GM18508 (cell line): ENCODE data around the gene OOSP4B.
"Not testable (repeated sequence)": the region's sequence is repeated elsewhere in the genome, so short reads cannot be mapped to it uniquely, and the experiment has no call there.

Experiments used
- ATAC-seq: cut with Tn5 transposase; IDR thresholded peaks from one replicate; pipeline ENCODE4 v1.9.1; 2021; ENCODE audit warnings: moderate number of reproducible peaks; ENCODE audit not compliant: insufficient read depth, unreplicated experiment

Gene OOSP4B

DNA sequence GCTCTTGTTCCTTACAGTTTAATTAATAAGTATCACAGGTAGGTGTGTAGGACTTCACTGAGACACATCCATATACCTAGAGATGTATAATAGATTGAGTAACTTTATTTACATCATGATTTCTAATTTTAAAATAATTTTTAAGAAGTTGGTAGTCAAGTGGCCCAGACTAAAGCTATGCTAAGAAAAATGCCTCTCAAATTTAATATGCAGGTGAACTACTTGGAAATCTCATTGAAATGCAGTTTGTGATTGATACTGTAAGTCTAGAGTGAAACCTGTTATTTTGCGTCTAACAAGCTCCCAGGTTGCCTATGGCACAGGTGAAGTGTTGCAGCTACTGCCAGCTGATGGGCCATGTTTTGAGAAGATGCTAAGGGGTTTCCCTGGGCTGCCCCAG is at the start of gene OOSP4B:
Gene OOSP4B (plus strand): TSS at position 301 of the 400 bp plus-strand sequence.
- ATAC-seq, result no peak

DNA sequence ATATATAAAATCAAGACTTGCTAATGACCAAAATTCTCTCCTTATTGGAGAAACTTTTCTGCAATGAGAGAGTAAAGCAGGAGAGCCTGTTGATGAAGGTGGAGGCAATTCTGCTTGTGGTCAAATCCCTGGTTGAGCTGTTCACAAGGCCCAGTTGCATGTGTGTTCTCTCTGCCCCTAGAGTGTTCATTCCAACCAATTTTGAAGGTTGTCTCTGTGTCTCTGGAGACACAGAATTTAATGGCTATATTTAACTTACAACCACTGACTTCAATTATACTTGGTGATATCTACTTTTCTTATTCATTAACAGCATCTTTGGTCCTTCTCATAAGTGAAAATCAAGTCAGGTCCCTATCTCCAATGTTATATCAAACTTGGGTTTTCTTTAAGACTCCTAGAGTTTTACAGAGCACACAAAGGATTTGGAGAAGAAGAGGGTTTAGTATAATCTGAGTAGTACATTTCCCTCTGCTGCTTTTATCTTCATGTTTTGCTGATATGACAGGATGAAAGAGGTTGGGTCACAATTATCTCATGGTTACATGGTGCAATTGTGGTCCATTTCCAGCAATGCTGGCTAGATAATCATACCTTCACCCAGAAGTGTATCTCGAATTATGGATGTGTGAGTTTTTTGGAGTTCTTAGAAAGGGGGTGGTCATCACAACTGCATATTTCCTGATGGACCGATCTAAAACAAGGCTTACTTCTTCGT is 49.1 kb upstream of the OOSP4B start:
- ATAC-seq, result no peak

DNA sequence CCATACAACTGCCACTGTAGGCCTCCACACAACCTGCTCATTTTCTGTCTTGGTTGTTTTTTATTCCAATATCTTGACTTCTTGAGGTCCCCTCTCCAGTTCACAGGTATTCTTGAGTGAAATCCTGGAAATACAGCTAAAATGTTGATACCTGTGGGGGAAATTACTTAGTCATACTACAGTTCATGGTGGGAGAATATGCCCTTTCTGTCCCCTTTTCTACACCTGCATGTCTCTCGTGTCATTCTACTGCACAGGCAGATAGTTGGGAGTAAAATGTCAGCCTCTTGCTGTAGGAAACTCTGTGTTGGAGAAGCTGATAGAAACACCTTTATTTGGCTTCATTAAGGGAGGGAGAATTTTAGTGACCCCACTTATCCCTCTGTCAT is 48.6 kb upstream of the OOSP4B start:
- ATAC-seq, result no peak

DNA sequence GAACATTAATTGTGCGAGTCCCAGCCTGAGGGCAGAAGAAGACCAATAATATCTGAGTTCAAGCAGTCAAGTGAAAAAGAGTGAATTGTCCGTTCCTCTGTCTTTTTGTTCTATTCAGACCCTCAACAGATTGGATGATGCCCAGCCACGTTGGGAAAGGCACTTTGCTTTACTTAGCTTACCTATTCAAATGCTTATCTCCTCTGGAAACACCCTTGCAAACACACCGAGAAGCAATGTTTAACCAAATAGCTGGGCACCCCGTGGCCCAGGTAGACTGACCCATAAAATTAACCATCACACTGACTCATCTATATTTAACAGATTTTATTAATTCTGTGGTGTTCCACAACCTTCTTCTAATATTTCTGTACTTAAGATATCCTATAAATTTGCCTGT is 43.9 kb upstream of the OOSP4B start:
- no peak for ATAC-seq

- ATAC-seq, result no peak
These were observed 35.7 kb upstream of the OOSP4B start for GRCh38 chr11:59981106-59981770.

DNA sequence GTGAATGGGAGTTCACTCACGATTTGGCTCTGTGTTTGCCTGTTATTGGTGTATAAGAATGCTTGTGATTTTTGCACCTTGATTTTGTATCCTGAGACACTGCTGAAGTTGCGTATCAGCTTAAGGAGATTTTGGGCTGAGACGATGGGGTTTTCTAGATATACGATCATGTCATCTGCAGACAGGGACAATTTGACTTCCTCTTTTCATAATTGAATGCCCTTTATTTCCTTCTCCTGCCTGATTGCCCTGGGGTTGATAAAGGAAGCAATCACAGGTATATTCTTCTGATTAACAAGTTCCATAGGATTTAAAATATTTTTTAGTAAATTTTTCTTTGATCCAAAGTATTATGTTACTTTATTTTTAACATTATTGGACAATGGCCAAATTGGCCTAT is 34.9 kb upstream of the OOSP4B start:
- not testable (repeated sequence) for ATAC-seq

DNA sequence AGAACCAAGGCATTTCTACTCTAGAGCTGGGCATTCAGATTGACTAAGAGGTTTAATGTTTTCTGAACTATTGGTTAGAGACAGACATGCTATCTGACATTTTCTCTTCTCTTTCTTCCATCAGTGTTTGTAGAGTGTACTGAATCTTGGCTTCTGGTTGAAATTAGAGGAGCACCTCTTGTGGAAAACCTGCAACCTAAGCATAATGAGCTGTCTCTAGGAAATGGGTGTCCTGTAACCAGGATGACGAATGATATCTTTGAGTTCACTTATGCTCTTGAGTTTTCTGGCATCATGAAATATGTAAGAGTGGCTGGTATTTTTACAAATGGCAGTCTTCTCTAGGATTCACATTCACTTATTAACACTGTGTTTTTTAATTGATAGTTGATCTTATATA is 33.8 kb upstream of the OOSP4B start:
- no peak for ATAC-seq

GRCh38 chr11:59984368-59984767 is 32.6 kb upstream of the OOSP4B start:
- no peak for ATAC-seq

GRCh38 chr11:59990421-59990820 is 26.6 kb upstream of the OOSP4B start:
- no peak for ATAC-seq

GRCh38 chr11:59992425-59992824 is 24.6 kb upstream of the OOSP4B start:
- ATAC-seq, result no peak

DNA sequence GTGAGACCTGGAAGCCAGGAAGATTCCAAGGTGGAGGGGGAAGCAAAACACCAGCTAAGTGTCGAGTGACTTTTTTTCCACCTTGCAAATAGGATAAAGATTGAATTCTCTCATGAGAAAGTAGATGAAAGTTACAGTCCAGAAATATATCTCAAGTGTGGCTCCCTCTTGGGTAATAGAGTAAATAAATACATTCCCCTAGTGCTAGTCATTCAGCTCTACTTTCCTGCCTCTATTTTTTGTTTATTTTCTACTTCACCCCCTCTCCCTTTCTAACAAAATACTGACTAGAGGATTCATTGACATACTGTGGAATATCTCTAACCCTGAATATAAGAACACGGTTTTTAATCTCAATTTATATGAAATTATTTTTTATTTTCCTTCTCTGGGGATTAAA is 19.2 kb upstream of the OOSP4B start:
- ATAC-seq, result no peak

DNA sequence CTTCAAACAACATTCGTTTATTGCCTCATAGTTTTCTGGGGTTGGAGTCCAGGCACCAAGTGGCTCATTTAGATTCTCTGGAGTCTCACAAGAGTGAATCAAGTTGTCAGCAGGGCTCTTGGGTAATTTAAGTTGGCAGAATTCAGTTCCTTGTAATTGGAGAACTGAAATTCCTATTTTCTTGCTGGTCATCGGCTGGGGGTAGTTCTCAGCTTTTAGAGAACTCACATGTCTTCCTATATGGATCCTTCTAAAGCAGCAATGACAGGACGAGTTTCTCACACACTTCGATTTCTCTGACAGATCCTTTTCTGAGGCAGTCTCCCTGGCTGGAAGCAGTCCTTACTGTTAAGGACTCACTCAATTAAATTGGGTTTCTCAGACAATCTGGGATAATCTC is 17.3 kb upstream of the OOSP4B start:
- no peak for ATAC-seq

- ATAC-seq, result no peak
These were observed 13.3 kb upstream of the OOSP4B start for GRCh38 chr11:60003729-60004128.

GRCh38 chr11:60005360-60005759 is 11.6 kb upstream of the OOSP4B start:
- ATAC-seq, result no peak

DNA sequence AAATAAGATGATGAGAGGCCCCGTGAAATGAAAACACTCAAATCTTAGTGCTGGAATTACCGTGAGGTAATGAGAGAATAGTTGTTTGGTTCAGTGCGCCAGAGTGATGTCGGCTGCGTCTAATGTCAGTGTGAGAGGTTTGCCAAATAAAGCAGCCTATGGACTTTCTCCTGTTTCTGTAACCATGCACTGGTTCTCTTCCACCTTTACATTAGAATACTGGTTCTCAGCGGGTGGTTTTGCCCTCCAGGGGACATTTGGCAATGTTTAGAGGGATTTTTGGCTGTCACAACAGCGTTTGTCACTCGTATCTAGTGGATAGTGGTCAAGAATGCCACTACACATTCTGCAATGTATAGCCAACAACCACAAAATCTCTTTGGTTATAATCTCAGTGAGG is 1.1 kb downstream of the OOSP4B start:
- ATAC-seq, result no peak

DNA sequence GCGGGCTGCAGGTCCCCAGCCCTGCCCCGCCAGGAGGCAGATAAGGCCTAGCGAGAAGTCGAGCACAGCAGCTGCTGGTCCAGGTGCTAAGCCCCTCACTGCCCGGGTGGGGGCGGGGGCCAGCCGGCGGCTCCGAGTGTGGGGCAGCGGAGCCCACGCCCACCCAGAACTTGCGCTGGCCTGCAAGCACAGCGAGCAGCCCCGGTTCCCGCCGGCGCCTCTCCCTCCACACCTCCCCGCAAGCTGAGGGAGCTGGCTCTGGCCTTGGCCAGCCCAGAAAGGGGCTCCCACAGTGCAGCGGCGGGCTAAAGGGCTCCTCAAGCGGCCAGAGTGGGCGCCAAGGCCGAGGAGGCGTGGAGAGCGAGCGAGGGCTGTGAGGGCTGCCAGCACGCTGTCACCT is 3.4 kb downstream of the OOSP4B start:
- ATAC-seq, result not testable (repeated sequence)

DNA sequence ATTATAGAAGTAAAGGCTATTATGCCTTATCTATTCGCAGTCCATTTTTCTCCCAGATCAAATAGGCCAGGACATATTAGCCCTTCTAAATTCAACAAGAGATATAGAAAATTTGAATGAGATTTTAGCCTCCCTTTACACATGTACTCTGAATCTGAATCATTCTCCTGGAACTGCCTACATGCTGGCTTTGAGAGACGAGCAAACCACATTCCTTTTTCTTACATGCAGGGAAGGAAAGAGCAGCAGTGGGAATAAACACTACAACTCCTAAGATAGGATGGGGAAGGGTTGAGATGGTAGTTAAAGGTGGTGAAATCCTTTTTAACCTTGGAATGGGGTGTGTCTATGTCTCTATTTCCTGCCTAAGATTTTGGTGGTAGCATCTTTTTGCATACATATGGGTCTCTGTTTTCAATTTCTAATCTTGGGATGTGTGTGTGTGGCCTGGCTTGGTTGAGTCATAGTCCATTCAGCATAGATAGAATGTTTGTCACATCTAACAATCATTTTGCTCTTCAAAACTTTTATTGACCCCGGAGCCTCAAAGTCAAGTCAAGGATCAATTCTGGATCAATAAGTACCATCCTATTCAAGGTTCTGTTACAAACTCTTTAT is 12.1 kb downstream of the OOSP4B start:
- ATAC-seq, result no peak

DNA sequence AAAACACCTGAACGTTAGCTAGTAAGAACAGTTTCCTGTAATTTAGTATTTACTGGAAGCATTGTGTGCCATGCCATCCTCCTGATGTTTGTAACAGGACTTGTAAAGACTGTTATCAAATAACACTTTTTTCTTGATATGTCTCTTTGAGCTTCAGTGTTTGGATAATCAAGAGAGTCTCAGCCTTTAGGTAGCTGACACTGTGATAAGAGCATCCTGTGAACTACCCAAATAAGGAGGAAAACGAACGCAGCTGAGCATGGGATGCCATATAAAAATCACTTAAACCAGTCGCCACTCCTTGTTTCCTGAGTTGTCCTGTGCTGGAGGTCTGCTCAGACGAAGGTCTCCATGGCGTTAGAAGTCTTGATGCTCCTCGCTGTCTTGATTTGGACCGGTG is 23.1 kb downstream of the OOSP4B start, which contains the start of gene OOSP2:
Gene OOSP2 (plus strand): TSS at position 301 of the 400 bp plus-strand sequence. CDS start 51 bp downstream, at position 352.
- no peak for ATAC-seq

DNA sequence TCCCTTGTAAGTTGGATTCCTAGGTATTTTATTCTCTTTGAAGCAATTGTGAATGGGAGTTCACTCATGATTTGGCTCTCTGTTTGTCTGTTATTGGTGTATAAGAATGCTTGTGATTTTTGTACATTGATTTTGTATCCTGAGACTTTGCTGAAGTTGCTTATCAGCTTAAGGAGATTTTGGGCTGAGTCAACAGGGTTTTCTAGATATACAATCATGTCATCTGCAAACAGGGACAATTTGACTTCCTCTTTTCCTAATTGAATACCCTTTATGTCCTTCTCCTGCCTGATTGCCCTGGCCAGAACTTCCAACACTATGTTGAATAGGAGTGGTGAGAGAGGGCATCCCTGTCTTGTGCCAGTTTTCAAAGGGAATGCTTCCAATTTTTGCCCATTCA is 33.4 kb downstream of the OOSP4B start:
- ATAC-seq, result not testable (repeated sequence)

DNA sequence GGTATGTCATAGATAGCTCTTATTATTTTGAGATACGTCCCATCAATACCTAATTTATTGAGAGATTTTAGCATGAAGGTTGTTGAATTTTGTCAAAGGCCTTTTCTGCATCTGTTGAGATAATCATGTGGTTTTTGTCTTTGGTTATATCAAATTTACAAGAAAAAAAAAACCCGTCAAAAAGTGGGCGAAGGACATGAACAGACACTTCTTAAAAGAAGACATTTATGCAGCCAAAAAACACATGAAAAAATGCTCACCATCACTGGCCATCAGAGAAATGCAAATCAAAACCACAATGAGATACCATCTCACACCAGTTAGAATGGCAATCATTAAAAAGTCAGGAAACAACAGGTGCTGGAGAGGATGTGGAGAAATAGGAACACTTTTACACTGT is 33.9 kb downstream of the OOSP4B start:
- ATAC-seq, result not testable (repeated sequence)

- no peak for ATAC-seq
These were observed 39.5 kb downstream of the OOSP4B start, which contains the start of gene MS4A3 for GRCh38 chr11:60056349-60056969. TSS of gene MS4A3 (plus strand) at chr11:60056665. CDS start at chr11:60061161, 4,496 bp downstream.
